WTC11 (cell line): ENCODE results near the gene GDAP1L1. TPM values are rescaled to one million over a fixed set of nuclear protein-coding genes. Genes with fewer than 3 reads are reported as not detected.

ENCODE experiments used
- ATAC-seq: fragments of 200-7000 bp; cut with Tn5 transposase; 2 replicates; pipeline ENCODE4 v1.10.0; 2021; ENCODE audit warnings: mild to moderate bottlenecking, moderate library complexity
- CTCF ChIA-PET: fragments of 300-600 bp; sonication (Branson Sonifier 250); formaldehyde crosslinking; loops from one replicate; lab custom pipeline; 2021; ENCODE audit warnings: antibody characterized with exemption; lab: Charles Lee
- POLR2A ChIA-PET: fragments of 350-600 bp; sonication (Branson Sonifier 250); formaldehyde crosslinking; loops from one replicate; lab custom pipeline; 2021; ENCODE audit warnings: antibody characterized with exemption; lab: Charles Lee
- DNase-seq: peaks from one replicate; pipeline ENCODE4 v3.0.0; 2021; ENCODE audit warnings: low spot score
- H3K27ac Mint-ChIP-seq: 2 replicates; pipeline ENCODE4 v1.8.0; 2021; ENCODE audit warnings: mixed read lengths
- H3K27me3 Mint-ChIP-seq: 2 replicates; pipeline ENCODE4 v1.8.0; 2021; ENCODE audit warnings: low read depth, mild to moderate bottlenecking, moderate library complexity, mixed read lengths
- H3K36me3 Mint-ChIP-seq: 2 replicates; pipeline ENCODE4 v1.8.0; 2021; ENCODE audit warnings: mixed read lengths
- H3K4me1 Mint-ChIP-seq: 2 replicates; pipeline ENCODE4 v1.8.0; 2022; ENCODE audit warnings: mixed read lengths
- H3K4me3 Mint-ChIP-seq: 2 replicates; pipeline ENCODE4 v1.8.0; 2021; ENCODE audit warnings: mild to moderate bottlenecking, moderate library complexity, mixed read lengths
- H3K9me3 Mint-ChIP-seq: 2 replicates; pipeline ENCODE4 v1.8.0; 2021; ENCODE audit warnings: mixed read lengths
- CBFB ChIP-seq: sonication (generic); formaldehyde crosslinking; IDR thresholded peaks from 2 replicates; pipeline ENCODE4 v1.8.1; 2022; ENCODE audit warnings: mild to moderate bottlenecking, low read depth, missing genetic modification reagents
- CREB1 ChIP-seq: sonication (generic); formaldehyde crosslinking; IDR thresholded peaks from 2 replicates; pipeline ENCODE4 v1.8.0; 2023; ENCODE audit warnings: mild to moderate bottlenecking, missing genetic modification reagents
- E2F1 ChIP-seq: sonication (generic); formaldehyde crosslinking; IDR thresholded peaks from 2 replicates; pipeline ENCODE4 v1.8.0; 2022; ENCODE audit warnings: mild to moderate bottlenecking, missing genetic modification reagents
- E2F4 ChIP-seq: sonication (generic); formaldehyde crosslinking; IDR thresholded peaks from 2 replicates; pipeline ENCODE4 v1.8.1; 2022; ENCODE audit warnings: low read depth, mild to moderate bottlenecking, moderate library complexity, missing genetic modification reagents, borderline replicate concordance
- ESRRA ChIP-seq: sonication (generic); formaldehyde crosslinking; IDR thresholded peaks from 2 replicates; pipeline ENCODE4 v1.8.1; 2022; ENCODE audit warnings: mild to moderate bottlenecking, missing genetic modification reagents, borderline replicate concordance
- ETV6 ChIP-seq: sonication (generic); formaldehyde crosslinking; IDR thresholded peaks from 2 replicates; pipeline ENCODE4 v1.8.1; 2022; ENCODE audit warnings: mild to moderate bottlenecking, missing genetic modification reagents
- FOXJ3 ChIP-seq: sonication (generic); formaldehyde crosslinking; IDR thresholded peaks from 2 replicates; pipeline ENCODE4 v1.9.0; 2021; ENCODE audit warnings: missing genetic modification reagents, mild to moderate bottlenecking, borderline replicate concordance
- JAZF1 ChIP-seq: fragments of 250-450 bp; sonication (Bioruptor Pico); IDR thresholded peaks from 2 replicates; pipeline ENCODE4 v1.9.0; 2021; ENCODE audit warnings: moderate library complexity, mild to moderate bottlenecking, inconsistent platforms
- MAX ChIP-seq: sonication (generic); formaldehyde crosslinking; IDR thresholded peaks from 2 replicates; pipeline ENCODE4 v1.8.0; 2022; ENCODE audit warnings: mild to moderate bottlenecking, missing genetic modification reagents
- PRRX2 ChIP-seq: fragments of 250-450 bp; sonication (Bioruptor Pico); IDR thresholded peaks from 2 replicates; pipeline ENCODE4 v1.8.0; 2021; ENCODE audit warnings: mild to moderate bottlenecking
- RELA ChIP-seq: sonication (generic); formaldehyde crosslinking; IDR thresholded peaks from 2 replicates; pipeline ENCODE4 v1.8.1; 2022; ENCODE audit warnings: missing genetic modification reagents, mild to moderate bottlenecking, borderline replicate concordance
- SMAD4 ChIP-seq: sonication (generic); formaldehyde crosslinking; IDR thresholded peaks from 2 replicates; pipeline ENCODE4 v1.8.0; 2022; ENCODE audit warnings: mild to moderate bottlenecking, missing genetic modification reagents
- TEAD4 ChIP-seq: sonication (generic); formaldehyde crosslinking; IDR thresholded peaks from 2 replicates; pipeline ENCODE4 v1.8.0; 2022; ENCODE audit warnings: mild to moderate bottlenecking, missing genetic modification reagents
- TP53 ChIP-seq: sonication (generic); formaldehyde crosslinking; IDR thresholded peaks from 2 replicates; pipeline ENCODE4 v1.8.1; 2023; ENCODE audit warnings: mild to moderate bottlenecking, missing genetic modification reagents
- USF2 ChIP-seq: sonication (generic); formaldehyde crosslinking; IDR thresholded peaks from 2 replicates; pipeline ENCODE4 v1.8.1; 2023; ENCODE audit warnings: mild to moderate bottlenecking, missing genetic modification reagents, moderate library complexity
- ZNF232 ChIP-seq: sonication (generic); formaldehyde crosslinking; IDR thresholded peaks from 2 replicates; pipeline ENCODE4 v1.8.0; 2022; ENCODE audit warnings: mild to moderate bottlenecking, missing genetic modification reagents
- ZNF263 ChIP-seq: sonication (generic); formaldehyde crosslinking; IDR thresholded peaks from 2 replicates; pipeline ENCODE4 v1.8.1; 2022; ENCODE audit warnings: low read depth, mild to moderate bottlenecking, moderate library complexity, missing genetic modification reagents
- ZNF317 ChIP-seq: sonication (generic); formaldehyde crosslinking; IDR thresholded peaks from 2 replicates; pipeline ENCODE4 v1.8.1; 2023; ENCODE audit warnings: low read depth, mild to moderate bottlenecking, moderate library complexity, missing genetic modification reagents, borderline replicate concordance
- ZNF423 ChIP-seq: fragments of 250-450 bp; sonication (Bioruptor Pico); IDR thresholded peaks from 2 replicates; pipeline ENCODE4 v2.1.2; 2022; ENCODE audit warnings: mild to moderate bottlenecking, moderate library complexity
- ZNF532 ChIP-seq: fragments of 250-450 bp; sonication (Bioruptor Pico); IDR thresholded peaks from 2 replicates; pipeline ENCODE4 v1.9.0; 2021; ENCODE audit warnings: mild to moderate bottlenecking, borderline replicate concordance
- ZNF671 ChIP-seq: fragments of 250-450 bp; sonication (Bioruptor Pico); IDR thresholded peaks from 2 replicates; pipeline ENCODE4 v1.8.0; 2021; ENCODE audit warnings: mild to moderate bottlenecking
- total RNA-seq: library from RNA; stranded (reverse); gene quantifications from 3 replicates; pipeline ENCODE4 v1.2.3, GENCODE V29; 2021
- TF ChIP-seq, protein P1 (sequence below): sonication (generic); formaldehyde crosslinking; IDR thresholded peaks from 2 replicates; pipeline ENCODE4 v1.8.1; 2023; ENCODE audit warnings: mild to moderate bottlenecking, moderate library complexity, missing genetic modification reagents
- TF ChIP-seq, protein P2 (sequence below): sonication (generic); formaldehyde crosslinking; IDR thresholded peaks from 2 replicates; pipeline ENCODE4 v1.8.1; 2022; ENCODE audit warnings: mild to moderate bottlenecking, moderate library complexity, missing genetic modification reagents

Gene GDAP1L1
- total RNA-seq, 1 experiment from 2014 or later: 7.5 TPM

GRCh38 chr20:44264287-44264686 lies 17.2 kb downstream of the GDAP1L1 start:
- CTCF ChIA-PET: interaction anchor here (1.2 to 6.0 kb wide), 8 partner anchors 8 to 148 kb away, joined by 3 to 29 read pairs (median 8); partner anchors contain the start of gene GDAP1L1
- Mint-ChIP-seq H3K9me3 (peaks cover 6% of the 10 kb centered on the region; the same call in 1 of the 2 replicates), H3K4me1 (no peaks in the 10 kb centered on the region), H3K4me3 (no peak overlapping the region), H3K36me3 (no peaks in the 10 kb centered on the region), H3K27me3 (no peaks in the 10 kb centered on the region), H3K27ac (no peak overlapping the region)
- ATAC-seq: no peak; the same call in 1 of the 2 replicates
- peak; percentile 49 for DNase-seq
- TF ChIP-seq ZNF423 (CRISPR knock-in tag) (no peak), E2F1 (CRISPR knock-in tag) (no peak), CREB1 (CRISPR knock-in tag) (no peak), TEAD4 (no peak), PRRX2 (no peak), TP53 (CRISPR knock-in tag) (no peak), SMAD4 (no peak), ESRRA (CRISPR knock-in tag) (no peak)
- TF ChIP-seq, protein P1, sequence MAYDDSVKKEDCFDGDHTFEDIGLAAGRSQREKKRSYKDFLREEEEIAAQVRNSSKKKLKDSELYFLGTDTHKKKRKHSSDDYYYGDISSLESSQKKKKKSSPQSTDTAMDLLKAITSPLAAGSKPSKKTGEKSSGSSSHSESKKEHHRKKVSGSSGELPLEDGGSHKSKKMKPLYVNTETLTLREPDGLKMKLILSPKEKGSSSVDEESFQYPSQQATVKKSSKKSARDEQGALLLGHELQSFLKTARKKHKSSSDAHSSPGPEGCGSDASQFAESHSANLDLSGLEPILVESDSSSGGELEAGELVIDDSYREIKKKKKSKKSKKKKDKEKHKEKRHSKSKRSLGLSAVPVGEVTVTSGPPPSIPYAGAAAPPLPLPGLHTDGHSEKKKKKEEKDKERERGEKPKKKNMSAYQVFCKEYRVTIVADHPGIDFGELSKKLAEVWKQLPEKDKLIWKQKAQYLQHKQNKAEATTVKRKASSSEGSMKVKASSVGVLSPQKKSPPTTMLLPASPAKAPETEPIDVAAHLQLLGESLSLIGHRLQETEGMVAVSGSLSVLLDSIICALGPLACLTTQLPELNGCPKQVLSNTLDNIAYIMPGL (CRISPR knock-in tag): no peak
- POLR2A ChIA-PET: no interaction called here

DNA sequence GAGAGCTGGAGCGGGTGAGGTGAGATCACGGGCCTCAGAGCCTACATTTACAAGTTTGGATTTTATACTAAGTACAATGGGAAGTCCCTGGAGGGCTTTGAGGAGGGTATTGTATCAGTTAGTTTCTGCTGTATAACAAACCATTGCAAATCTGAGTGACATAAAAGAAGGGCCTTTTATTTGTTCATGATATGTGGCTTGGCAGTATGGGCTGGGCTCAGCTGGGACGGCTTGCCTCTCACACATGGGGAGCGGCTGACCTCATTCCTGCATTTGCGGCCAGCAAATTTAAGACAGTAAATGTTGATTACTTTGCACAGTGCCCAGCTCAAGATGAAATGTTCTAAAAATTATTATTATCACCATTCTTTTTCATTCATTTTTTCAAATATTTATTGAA lies 21.7 kb downstream of the GDAP1L1 start:
- no peak for DNase-seq
- POLR2A ChIA-PET: no interaction called here
- Mint-ChIP-seq H3K36me3 (no peaks in the 10 kb centered on the region), H3K27me3 (no peaks in the 10 kb centered on the region), H3K27ac (no peak overlapping the region)
- CTCF ChIA-PET: no interaction called here
- no peak for TF ChIP-seq JAZF1 (CRISPR knock-in tag)
- TF ChIP-seq CBFB (CRISPR knock-in tag): no peak
- no peak for TF ChIP-seq ZNF671 (CRISPR knock-in tag)
- no peak for TF ChIP-seq FOXJ3
- TF ChIP-seq MAX (CRISPR knock-in tag): no peak
- no peak for TF ChIP-seq RELA (CRISPR knock-in tag)
- TF ChIP-seq ZNF263 (CRISPR knock-in tag): no peak
- no peak for TF ChIP-seq ETV6 (CRISPR knock-in tag)
- TF ChIP-seq, protein P2, sequence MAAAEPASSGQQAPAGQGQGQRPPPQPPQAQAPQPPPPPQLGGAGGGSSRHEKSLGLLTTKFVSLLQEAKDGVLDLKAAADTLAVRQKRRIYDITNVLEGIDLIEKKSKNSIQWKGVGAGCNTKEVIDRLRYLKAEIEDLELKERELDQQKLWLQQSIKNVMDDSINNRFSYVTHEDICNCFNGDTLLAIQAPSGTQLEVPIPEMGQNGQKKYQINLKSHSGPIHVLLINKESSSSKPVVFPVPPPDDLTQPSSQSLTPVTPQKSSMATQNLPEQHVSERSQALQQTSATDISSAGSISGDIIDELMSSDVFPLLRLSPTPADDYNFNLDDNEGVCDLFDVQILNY: no peak
- TF ChIP-seq ZNF317 (CRISPR knock-in tag): no peak
- no peak for TF ChIP-seq E2F4 (CRISPR knock-in tag)
- TF ChIP-seq USF2 (CRISPR knock-in tag): no peak
- TF ChIP-seq ZNF232: no peak
- no peak for TF ChIP-seq ZNF532 (CRISPR knock-in tag)
- TF ChIP-seq, all 79 proteins: peak for 0
- ATAC-seq: no peak
- Mint-ChIP-seq H3K4me3 (no peak overlapping the region), H3K9me3 (peaks cover 11% of the 10 kb centered on the region; the same call in 1 of the 2 replicates), H3K4me1 (no peaks in the 10 kb centered on the region)
